ENCODE measurements around the gene INTS13.

The INTS13 gene

GRCh38 chr12:26891704-26892103 is 46.1 kb downstream of the INTS13 start:
- no peaks in the 10 kb centered on the region for H3K36me3 ChIP-seq (ENCODE audit: control insufficient read depth in 1 of 2, insufficient read depth in 2 of 2, low read length in 2 of 2)
- H3K9me3 ChIP-seq (ENCODE audit: control insufficient read depth in 1 of 2, low read length in 2 of 2), result no peaks in the 10 kb centered on the region
- H3K4me3 ChIP-seq (ENCODE audit: low read depth in 1 of 2, low read length in 2 of 2), result no peak overlapping the region
- no peaks in the 10 kb centered on the region for H3K27me3 ChIP-seq (ENCODE audit: low read depth, low read length)
- no peak overlapping the region for H3K27ac ChIP-seq (ENCODE audit: low read length)
- H3K4me1 ChIP-seq (ENCODE audit: control insufficient read depth in 1 of 2, insufficient read depth in 2 of 2, low read length in 2 of 2), result no peaks in the 10 kb centered on the region

GRCh38 chr12:26890784-26891183 is 47.0 kb downstream of the INTS13 start:
- Histone ChIP-seq H3K9me3 (ENCODE audit: control insufficient read depth in 1 of 2, low read length in 2 of 2) (no peaks in the 10 kb centered on the region), H3K27ac (ENCODE audit: low read length) (no peak overlapping the region), H3K36me3 (ENCODE audit: control insufficient read depth in 1 of 2, insufficient read depth in 2 of 2, low read length in 2 of 2) (no peaks in the 10 kb centered on the region), H3K27me3 (ENCODE audit: low read depth, low read length) (no peaks in the 10 kb centered on the region), H3K4me1 (ENCODE audit: control insufficient read depth in 1 of 2, insufficient read depth in 2 of 2, low read length in 2 of 2) (no peaks in the 10 kb centered on the region), H3K4me3 (ENCODE audit: low read depth in 1 of 2, low read length in 2 of 2) (no peak overlapping the region)

GRCh38 chr12:26884765-26885576 is 52.8 kb downstream of the INTS13 start:
- Histone ChIP-seq H3K4me3 (ENCODE audit: low read depth in 1 of 2, low read length in 2 of 2) (no peak overlapping the region), H3K9me3 (ENCODE audit: control insufficient read depth in 1 of 2, low read length in 2 of 2) (no peaks in the 10 kb centered on the region), H3K27ac (ENCODE audit: low read length) (no peak overlapping the region), H3K4me1 (ENCODE audit: control insufficient read depth in 1 of 2, insufficient read depth in 2 of 2, low read length in 2 of 2) (no peaks in the 10 kb centered on the region), H3K36me3 (ENCODE audit: control insufficient read depth in 1 of 2, insufficient read depth in 2 of 2, low read length in 2 of 2) (no peaks in the 10 kb centered on the region), H3K27me3 (ENCODE audit: low read depth, low read length) (no peaks in the 10 kb centered on the region)

- Histone ChIP-seq H3K27me3 (ENCODE audit: low read depth, low read length) (no peaks in the 10 kb centered on the region), H3K4me1 (ENCODE audit: control insufficient read depth in 1 of 2, insufficient read depth in 2 of 2, low read length in 2 of 2) (peaks cover 7 to 16% of the 10 kb centered on the region in 2 donors), H3K9me3 (ENCODE audit: control insufficient read depth in 1 of 2, low read length in 2 of 2) (no peaks in the 10 kb centered on the region), H3K4me3 (ENCODE audit: low read depth in 1 of 2, low read length in 2 of 2) (no peak overlapping the region), H3K27ac (ENCODE audit: low read length) (no peak overlapping the region), H3K36me3 (ENCODE audit: control insufficient read depth in 1 of 2, insufficient read depth in 2 of 2, low read length in 2 of 2) (no peaks in the 10 kb centered on the region)
These were observed 57.2 kb downstream of the INTS13 start for GRCh38 chr12:26880625-26881024.

- H3K27ac ChIP-seq (ENCODE audit: low read length), result no peak overlapping the region
- H3K36me3 ChIP-seq (ENCODE audit: control insufficient read depth in 1 of 2, insufficient read depth in 2 of 2, low read length in 2 of 2), result no peaks in the 10 kb centered on the region
- no peak overlapping the region for H3K4me3 ChIP-seq (ENCODE audit: low read depth in 1 of 2, low read length in 2 of 2)
- no peaks in the 10 kb centered on the region for H3K9me3 ChIP-seq (ENCODE audit: control insufficient read depth in 1 of 2, low read length in 2 of 2)
- peaks cover 7 to 16% of the 10 kb centered on the region in 2 donors for H3K4me1 ChIP-seq (ENCODE audit: control insufficient read depth in 1 of 2, insufficient read depth in 2 of 2, low read length in 2 of 2)
- no peaks in the 10 kb centered on the region for H3K27me3 ChIP-seq (ENCODE audit: low read depth, low read length)
These were observed 59.1 kb downstream of the INTS13 start for GRCh38 chr12:26878661-26879119.

GRCh38 chr12:26874501-26875296 is 63.1 kb downstream of the INTS13 start:
- no peak overlapping the region for H3K27ac ChIP-seq (ENCODE audit: low read length)
- H3K4me1 ChIP-seq (ENCODE audit: control insufficient read depth in 1 of 2, insufficient read depth in 2 of 2, low read length in 2 of 2), result peaks cover 7 to 30% of the 10 kb centered on the region in 2 donors
- H3K4me3 ChIP-seq (ENCODE audit: low read depth in 1 of 2, low read length in 2 of 2), result no peak overlapping the region
- H3K36me3 ChIP-seq (ENCODE audit: control insufficient read depth in 1 of 2, insufficient read depth in 2 of 2, low read length in 2 of 2), result no peaks in the 10 kb centered on the region
- no peaks in the 10 kb centered on the region for H3K9me3 ChIP-seq (ENCODE audit: control insufficient read depth in 1 of 2, low read length in 2 of 2)
- no peaks in the 10 kb centered on the region for H3K27me3 ChIP-seq (ENCODE audit: low read depth, low read length)

GRCh38 chr12:26872625-26873024 is 65.2 kb downstream of the INTS13 start:
- Histone ChIP-seq H3K9me3 (ENCODE audit: control insufficient read depth in 1 of 2, low read length in 2 of 2) (no peaks in the 10 kb centered on the region), H3K36me3 (ENCODE audit: control insufficient read depth in 1 of 2, insufficient read depth in 2 of 2, low read length in 2 of 2) (no peaks in the 10 kb centered on the region), H3K4me1 (ENCODE audit: control insufficient read depth in 1 of 2, insufficient read depth in 2 of 2, low read length in 2 of 2) (peaks cover 0 to 17% of the 10 kb centered on the region in 2 donors), H3K27ac (ENCODE audit: low read length) (no peak overlapping the region), H3K4me3 (ENCODE audit: low read depth in 1 of 2, low read length in 2 of 2) (no peak overlapping the region), H3K27me3 (ENCODE audit: low read depth, low read length) (no peaks in the 10 kb centered on the region)

- H3K4me1 ChIP-seq (ENCODE audit: control insufficient read depth in 1 of 2, insufficient read depth in 2 of 2, low read length in 2 of 2), result peaks cover 0 to 14% of the 10 kb centered on the region in 2 donors
- no peak overlapping the region for H3K4me3 ChIP-seq (ENCODE audit: low read depth in 1 of 2, low read length in 2 of 2)
- no peaks in the 10 kb centered on the region for H3K9me3 ChIP-seq (ENCODE audit: control insufficient read depth in 1 of 2, low read length in 2 of 2)
- H3K27me3 ChIP-seq (ENCODE audit: low read depth, low read length), result no peaks in the 10 kb centered on the region
- H3K36me3 ChIP-seq (ENCODE audit: control insufficient read depth in 1 of 2, insufficient read depth in 2 of 2, low read length in 2 of 2), result no peaks in the 10 kb centered on the region
- no peak overlapping the region for H3K27ac ChIP-seq (ENCODE audit: low read length)
These were observed 65.8 kb downstream of the INTS13 start for GRCh38 chr12:26871985-26872384.

- no peaks in the 10 kb centered on the region for H3K36me3 ChIP-seq (ENCODE audit: control insufficient read depth in 1 of 2, insufficient read depth in 2 of 2, low read length in 2 of 2)
- peaks cover 0 to 14% of the 10 kb centered on the region in 2 donors for H3K4me1 ChIP-seq (ENCODE audit: control insufficient read depth in 1 of 2, insufficient read depth in 2 of 2, low read length in 2 of 2)
- peak overlapping the region in 1 of 2 donors; percentile 32 for H3K4me3 ChIP-seq (ENCODE audit: low read depth in 1 of 2, low read length in 2 of 2)
- no peak overlapping the region for H3K27ac ChIP-seq (ENCODE audit: low read length)
- H3K9me3 ChIP-seq (ENCODE audit: control insufficient read depth in 1 of 2, low read length in 2 of 2), result no peaks in the 10 kb centered on the region
- no peaks in the 10 kb centered on the region for H3K27me3 ChIP-seq (ENCODE audit: low read depth, low read length)
These were observed 67.0 kb downstream of the INTS13 start for GRCh38 chr12:26870491-26871419.

- H3K27me3 ChIP-seq (ENCODE audit: low read depth, low read length), result no peaks in the 10 kb centered on the region
- H3K27ac ChIP-seq (ENCODE audit: low read length), result no peak overlapping the region
These were observed 67.8 kb downstream of the INTS13 start for GRCh38 chr12:26869908-26870459.

More at GRCh38 chr12:26869908-26870459, 67.8 kb downstream of the INTS13 start:
- Histone ChIP-seq H3K36me3 (ENCODE audit: control insufficient read depth in 1 of 2, insufficient read depth in 2 of 2, low read length in 2 of 2) (no peaks in the 10 kb centered on the region), H3K4me1 (ENCODE audit: control insufficient read depth in 1 of 2, insufficient read depth in 2 of 2, low read length in 2 of 2) (peaks cover 0 to 14% of the 10 kb centered on the region in 2 donors), H3K9me3 (ENCODE audit: control insufficient read depth in 1 of 2, low read length in 2 of 2) (no peaks in the 10 kb centered on the region), H3K4me3 (ENCODE audit: low read depth in 1 of 2, low read length in 2 of 2) (no peak overlapping the region)
